ENCODE results near the gene STK38.
"Not testable (repeated sequence)": the region's sequence is repeated elsewhere in the genome, so short reads cannot be mapped to it uniquely, and the experiment has no call there.

Gene STK38

GRCh38 chr6:36483326-36483725 is 64.0 kb downstream of the STK38 start:
- not testable (repeated sequence) for H3K9me3 ChIP-seq (ENCODE audit: control insufficient read depth, insufficient read depth, low read depth, low read length); H3K27ac ChIP-seq (ENCODE audit: low read depth, low read length); H3K27me3 ChIP-seq (ENCODE audit: control insufficient read depth, insufficient read depth, low read length); H3K4me1 ChIP-seq (ENCODE audit: control insufficient read depth, insufficient read depth, low read length); H3K9ac ChIP-seq (ENCODE audit: low read length); H3K4me3 ChIP-seq (ENCODE audit: low read depth, low read length)
- peaks cover 77% of the 10 kb centered on the region for H3K36me3 ChIP-seq (ENCODE audit: control insufficient read depth, insufficient read depth, low read length)

GRCh38 chr6:36479256-36479655 is 68.0 kb downstream of the STK38 start:
- H3K9me3 ChIP-seq (ENCODE audit: control insufficient read depth, insufficient read depth, low read depth, low read length), result no peaks in the 10 kb centered on the region
- H3K27me3 ChIP-seq (ENCODE audit: control insufficient read depth, insufficient read depth, low read length), result no peaks in the 10 kb centered on the region
- H3K9ac ChIP-seq (ENCODE audit: low read length), result no peak overlapping the region
- H3K4me1 ChIP-seq (ENCODE audit: control insufficient read depth, insufficient read depth, low read length), result no peaks in the 10 kb centered on the region
- H3K4me3 ChIP-seq (ENCODE audit: low read depth, low read length), result no peak overlapping the region
- H3K36me3 ChIP-seq (ENCODE audit: control insufficient read depth, insufficient read depth, low read length), result peaks cover 52% of the 10 kb centered on the region
- H3K27ac ChIP-seq (ENCODE audit: low read depth, low read length), result no peak overlapping the region

GRCh38 chr6:36478051-36478526 is 69.2 kb downstream of the STK38 start:
- no peaks in the 10 kb centered on the region for H3K9me3 ChIP-seq (ENCODE audit: control insufficient read depth, insufficient read depth, low read depth, low read length)

GRCh38 chr6:36469946-36470345 is 77.3 kb downstream of the STK38 start:
- no peaks in the 10 kb centered on the region for H3K27me3 ChIP-seq (ENCODE audit: control insufficient read depth, insufficient read depth, low read length)
- peaks cover 21% of the 10 kb centered on the region for H3K36me3 ChIP-seq (ENCODE audit: control insufficient read depth, insufficient read depth, low read length)
- no peak overlapping the region for H3K9ac ChIP-seq (ENCODE audit: low read length)
- H3K9me3 ChIP-seq (ENCODE audit: control insufficient read depth, insufficient read depth, low read depth, low read length), result no peaks in the 10 kb centered on the region
- no peaks in the 10 kb centered on the region for H3K4me1 ChIP-seq (ENCODE audit: control insufficient read depth, insufficient read depth, low read length)
- H3K27ac ChIP-seq (ENCODE audit: low read depth, low read length), result no peak overlapping the region
- no peak overlapping the region for H3K4me3 ChIP-seq (ENCODE audit: low read depth, low read length)

More at GRCh38 chr6:36478051-36478526, 69.2 kb downstream of the STK38 start:
- H3K4me3 ChIP-seq (ENCODE audit: low read depth, low read length), result no peak overlapping the region
- H3K27ac ChIP-seq (ENCODE audit: low read depth, low read length), result no peak overlapping the region
- H3K4me1 ChIP-seq (ENCODE audit: control insufficient read depth, insufficient read depth, low read length), result no peaks in the 10 kb centered on the region
- no peaks in the 10 kb centered on the region for H3K27me3 ChIP-seq (ENCODE audit: control insufficient read depth, insufficient read depth, low read length)
- H3K9ac ChIP-seq (ENCODE audit: low read length), result no peak overlapping the region
- peaks cover 48% of the 10 kb centered on the region for H3K36me3 ChIP-seq (ENCODE audit: control insufficient read depth, insufficient read depth, low read length)

- Histone ChIP-seq H3K27me3 (ENCODE audit: control insufficient read depth, insufficient read depth, low read length) (no peaks in the 10 kb centered on the region), H3K27ac (ENCODE audit: low read depth, low read length) (no peak overlapping the region), H3K4me1 (ENCODE audit: control insufficient read depth, insufficient read depth, low read length) (no peaks in the 10 kb centered on the region), H3K36me3 (ENCODE audit: control insufficient read depth, insufficient read depth, low read length) (peaks cover 18% of the 10 kb centered on the region), H3K4me3 (ENCODE audit: low read depth, low read length) (no peak overlapping the region), H3K9me3 (ENCODE audit: control insufficient read depth, insufficient read depth, low read depth, low read length) (no peaks in the 10 kb centered on the region), H3K9ac (ENCODE audit: low read length) (no peak overlapping the region)
Measured at GRCh38 chr6:36469148-36469661, 78.1 kb downstream of the STK38 start.

GRCh38 chr6:36467625-36468024 is 79.7 kb downstream of the STK38 start:
- no peak overlapping the region for H3K4me3 ChIP-seq (ENCODE audit: low read depth, low read length)
- no peak overlapping the region for H3K9ac ChIP-seq (ENCODE audit: low read length)
- H3K27me3 ChIP-seq (ENCODE audit: control insufficient read depth, insufficient read depth, low read length), result no peaks in the 10 kb centered on the region
- peaks cover 18% of the 10 kb centered on the region for H3K36me3 ChIP-seq (ENCODE audit: control insufficient read depth, insufficient read depth, low read length)
- no peak overlapping the region for H3K27ac ChIP-seq (ENCODE audit: low read depth, low read length)
- H3K4me1 ChIP-seq (ENCODE audit: control insufficient read depth, insufficient read depth, low read length), result peaks cover 4% of the 10 kb centered on the region; the same call in 1 of the 2 replicates
- H3K9me3 ChIP-seq (ENCODE audit: control insufficient read depth, insufficient read depth, low read depth, low read length), result no peaks in the 10 kb centered on the region

- Histone ChIP-seq H3K36me3 (ENCODE audit: control insufficient read depth, insufficient read depth, low read length) (no peaks in the 10 kb centered on the region), H3K9me3 (ENCODE audit: control insufficient read depth, insufficient read depth, low read depth, low read length) (no peaks in the 10 kb centered on the region), H3K27me3 (ENCODE audit: control insufficient read depth, insufficient read depth, low read length) (no peaks in the 10 kb centered on the region), H3K27ac (ENCODE audit: low read depth, low read length) (no peak overlapping the region), H3K4me3 (ENCODE audit: low read depth, low read length) (no peak overlapping the region), H3K4me1 (ENCODE audit: control insufficient read depth, insufficient read depth, low read length) (peaks cover 4% of the 10 kb centered on the region; the same call in 1 of the 2 replicates), H3K9ac (ENCODE audit: low read length) (no peak overlapping the region)
Measured at GRCh38 chr6:36464233-36464632, 83.0 kb downstream of the STK38 start.

- Histone ChIP-seq H3K27me3 (ENCODE audit: control insufficient read depth, insufficient read depth, low read length) (no peaks in the 10 kb centered on the region), H3K9me3 (ENCODE audit: control insufficient read depth, insufficient read depth, low read depth, low read length) (no peaks in the 10 kb centered on the region), H3K27ac (ENCODE audit: low read depth, low read length) (no peak overlapping the region), H3K9ac (ENCODE audit: low read length) (no peak overlapping the region), H3K4me1 (ENCODE audit: control insufficient read depth, insufficient read depth, low read length) (peaks cover 4% of the 10 kb centered on the region; the same call in 1 of the 2 replicates), H3K36me3 (ENCODE audit: control insufficient read depth, insufficient read depth, low read length) (no peaks in the 10 kb centered on the region), H3K4me3 (ENCODE audit: low read depth, low read length) (no peak overlapping the region)
Measured at GRCh38 chr6:36463676-36464075, 83.6 kb downstream of the STK38 start.

GRCh38 chr6:36461646-36462045 is 85.6 kb downstream of the STK38 start:
- Histone ChIP-seq H3K9me3 (ENCODE audit: control insufficient read depth, insufficient read depth, low read depth, low read length) (no peaks in the 10 kb centered on the region), H3K27ac (ENCODE audit: low read depth, low read length) (no peak overlapping the region), H3K4me1 (ENCODE audit: control insufficient read depth, insufficient read depth, low read length) (peaks cover 4% of the 10 kb centered on the region; the same call in 1 of the 2 replicates), H3K4me3 (ENCODE audit: low read depth, low read length) (no peak overlapping the region), H3K27me3 (ENCODE audit: control insufficient read depth, insufficient read depth, low read length) (no peaks in the 10 kb centered on the region), H3K9ac (ENCODE audit: low read length) (no peak overlapping the region), H3K36me3 (ENCODE audit: control insufficient read depth, insufficient read depth, low read length) (no peaks in the 10 kb centered on the region)

GRCh38 chr6:36460916-36461315 is 86.4 kb downstream of the STK38 start:
- no peaks in the 10 kb centered on the region for H3K9me3 ChIP-seq (ENCODE audit: control insufficient read depth, insufficient read depth, low read depth, low read length)
- H3K9ac ChIP-seq (ENCODE audit: low read length), result no peak overlapping the region
- no peak overlapping the region for H3K27ac ChIP-seq (ENCODE audit: low read depth, low read length)
- no peaks in the 10 kb centered on the region for H3K36me3 ChIP-seq (ENCODE audit: control insufficient read depth, insufficient read depth, low read length)
- no peak overlapping the region for H3K4me3 ChIP-seq (ENCODE audit: low read depth, low read length)
- H3K4me1 ChIP-seq (ENCODE audit: control insufficient read depth, insufficient read depth, low read length), result peaks cover 4% of the 10 kb centered on the region; the same call in 1 of the 2 replicates
- H3K27me3 ChIP-seq (ENCODE audit: control insufficient read depth, insufficient read depth, low read length), result no peaks in the 10 kb centered on the region

- H3K4me3 ChIP-seq (ENCODE audit: low read depth, low read length), result no peak overlapping the region
- H3K9me3 ChIP-seq (ENCODE audit: control insufficient read depth, insufficient read depth, low read depth, low read length), result no peaks in the 10 kb centered on the region
- no peak overlapping the region for H3K9ac ChIP-seq (ENCODE audit: low read length)
- peaks cover 4% of the 10 kb centered on the region; the same call in 1 of the 2 replicates for H3K4me1 ChIP-seq (ENCODE audit: control insufficient read depth, insufficient read depth, low read length)
- H3K27ac ChIP-seq (ENCODE audit: low read depth, low read length), result no peak overlapping the region
- H3K36me3 ChIP-seq (ENCODE audit: control insufficient read depth, insufficient read depth, low read length), result 0 out of 2 replicates have a peak, but pooled peaks cover 2% of the 10 kb centered on the region
- H3K27me3 ChIP-seq (ENCODE audit: control insufficient read depth, insufficient read depth, low read length), result no peaks in the 10 kb centered on the region
Measured at GRCh38 chr6:36459501-36459900, 87.8 kb downstream of the STK38 start.
